GM18519 (cell line): ENCODE data around the gene INPP5J.
"Not testable (repeated sequence)": the region's sequence is repeated elsewhere in the genome, so short reads cannot be mapped to it uniquely, and the experiment has no call there.

Experiments used
- ATAC-seq: cut with Tn5 transposase; IDR thresholded peaks from one replicate; pipeline ENCODE4 v1.9.1; 2021; ENCODE audit warnings: mild to moderate bottlenecking, moderate library complexity; ENCODE audit not compliant: unreplicated experiment, low FRiP score

Gene INPP5J

GRCh38 chr22:31086703-31087330 lies 35.9 kb upstream of the INPP5J start:
- no peak for ATAC-seq

- no peak for ATAC-seq
Measured at GRCh38 chr22:31087744-31088215, 35.0 kb upstream of the INPP5J start.

- no peak for ATAC-seq
Measured at GRCh38 chr22:31088233-31088986, 34.4 kb upstream of the INPP5J start.

DNA sequence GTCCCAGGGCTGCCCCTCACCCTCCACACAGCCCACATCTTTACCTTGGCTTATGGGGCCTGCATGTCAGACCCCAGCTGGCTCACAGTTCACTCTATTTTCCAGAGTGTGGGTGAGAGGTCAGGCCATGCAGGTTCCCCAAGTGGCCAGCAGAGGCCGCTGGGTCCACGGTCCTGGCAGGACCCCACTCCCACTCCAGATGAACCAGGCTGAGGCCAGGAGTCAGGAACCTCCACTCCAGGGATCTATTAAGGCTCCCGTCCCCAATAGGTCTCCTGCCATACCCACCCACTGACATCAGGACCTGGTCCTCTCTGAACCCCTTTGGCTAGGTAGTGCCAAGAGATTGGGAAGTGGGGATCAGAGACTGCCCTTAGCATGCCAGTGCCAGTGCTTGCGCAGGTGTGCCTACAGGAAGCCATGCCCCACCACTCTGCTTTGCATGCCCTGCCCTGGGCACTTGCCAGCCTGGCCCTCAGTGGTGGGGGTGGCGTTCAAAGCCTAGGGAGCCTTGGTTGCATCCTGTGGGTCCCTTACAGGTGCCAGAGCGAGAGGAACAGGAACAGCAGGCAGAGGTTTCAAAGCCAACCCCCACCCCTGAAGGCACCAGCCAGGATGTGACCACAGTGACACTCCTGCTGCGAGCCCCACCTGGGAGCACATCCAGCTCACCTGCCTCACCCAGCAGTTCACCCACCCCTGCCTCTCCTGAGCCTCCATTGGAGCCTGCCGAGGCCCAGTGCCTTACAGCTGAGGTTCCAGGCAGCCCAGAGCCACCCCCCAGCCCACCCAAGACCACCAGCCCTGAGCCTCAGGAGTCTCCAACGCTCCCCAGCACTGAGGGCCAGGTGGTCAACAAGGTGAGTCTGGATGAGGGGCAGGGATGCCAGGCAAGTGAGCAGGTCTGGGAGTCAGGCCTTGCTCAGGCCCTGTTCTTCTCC lies 33.3 kb upstream of the INPP5J start:
- no peak for ATAC-seq

DNA sequence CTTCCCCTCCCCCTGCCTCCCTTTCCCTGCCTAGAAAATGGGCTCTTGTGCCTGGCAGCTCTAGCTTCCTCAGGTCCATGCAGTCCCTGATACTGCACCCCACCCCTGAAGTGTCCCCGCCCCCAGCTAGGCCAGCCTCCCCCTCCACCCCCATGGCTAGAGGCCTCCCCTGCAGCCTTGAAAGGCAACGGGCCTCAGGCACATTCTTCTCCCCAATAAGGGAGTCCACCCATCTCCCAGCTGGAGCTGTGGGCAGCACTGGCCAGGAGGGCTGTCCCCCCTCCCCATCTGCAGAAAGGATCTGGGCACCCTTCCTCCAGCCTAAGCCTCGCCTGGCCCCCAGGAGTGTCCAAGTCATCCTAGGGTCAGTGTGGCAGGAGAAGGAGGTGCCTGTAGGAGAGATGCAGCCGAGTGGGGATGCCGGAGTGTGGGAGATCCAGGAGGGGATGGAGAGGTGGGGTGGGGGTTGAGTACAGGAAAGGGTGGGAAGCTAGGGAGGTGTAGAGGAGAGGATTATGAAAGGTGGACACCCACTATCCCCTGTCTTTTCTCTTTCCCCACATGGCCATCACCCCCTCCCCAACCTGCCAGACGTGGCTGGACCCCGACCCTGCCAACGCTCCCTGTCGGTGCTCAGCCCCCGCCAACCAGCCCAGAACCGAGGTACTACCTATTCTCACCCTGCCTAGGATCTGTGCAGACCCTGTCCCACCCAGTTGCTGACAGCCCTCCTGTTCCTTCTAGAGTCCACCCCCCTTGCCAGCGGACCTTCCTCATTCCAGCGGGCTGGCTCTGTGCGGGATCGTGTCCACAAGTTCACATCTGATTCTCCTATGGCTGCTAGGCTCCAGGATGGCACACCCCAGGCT lies 32.3 kb upstream of the INPP5J start:
- no peak for ATAC-seq

DNA sequence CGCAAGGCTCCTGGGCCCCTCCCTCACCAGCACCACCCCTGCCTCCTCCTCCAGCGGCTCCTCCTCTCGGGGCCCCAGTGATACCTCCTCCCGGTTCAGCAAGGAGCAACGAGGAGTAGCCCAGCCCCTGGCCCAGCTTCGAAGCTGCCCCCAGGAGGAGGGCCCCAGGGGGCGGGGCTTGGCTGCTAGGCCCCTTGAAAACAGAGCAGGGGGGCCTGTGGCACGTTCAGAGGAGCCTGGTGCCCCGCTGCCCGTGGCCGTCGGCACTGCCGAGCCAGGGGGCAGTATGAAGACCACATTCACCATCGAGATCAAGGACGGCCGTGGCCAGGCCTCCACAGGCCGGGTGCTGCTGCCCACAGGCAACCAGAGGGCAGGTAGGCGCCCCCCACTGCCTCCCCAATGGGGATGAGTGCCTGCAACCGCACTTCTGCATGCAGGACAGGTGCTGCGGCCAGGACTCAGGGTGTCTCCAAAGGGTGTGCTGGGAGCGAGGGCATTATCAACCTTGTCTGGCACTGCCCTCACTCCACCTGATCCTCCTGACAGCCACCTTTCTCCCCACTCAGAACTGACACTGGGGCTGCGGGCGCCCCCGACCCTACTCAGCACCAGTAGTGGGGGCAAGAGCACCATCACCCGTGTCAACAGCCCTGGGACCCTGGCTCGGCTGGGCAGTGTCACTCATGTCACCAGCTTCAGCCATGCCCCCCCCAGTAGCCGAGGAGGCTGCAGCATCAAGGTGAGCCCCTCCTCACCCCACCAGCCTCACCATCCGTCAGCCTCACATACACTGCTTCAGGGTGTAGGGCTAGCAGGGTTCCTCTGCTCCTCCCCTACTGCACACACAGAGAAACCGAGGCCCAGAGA lies 31.4 kb upstream of the INPP5J start:
- ATAC-seq = no peak

DNA sequence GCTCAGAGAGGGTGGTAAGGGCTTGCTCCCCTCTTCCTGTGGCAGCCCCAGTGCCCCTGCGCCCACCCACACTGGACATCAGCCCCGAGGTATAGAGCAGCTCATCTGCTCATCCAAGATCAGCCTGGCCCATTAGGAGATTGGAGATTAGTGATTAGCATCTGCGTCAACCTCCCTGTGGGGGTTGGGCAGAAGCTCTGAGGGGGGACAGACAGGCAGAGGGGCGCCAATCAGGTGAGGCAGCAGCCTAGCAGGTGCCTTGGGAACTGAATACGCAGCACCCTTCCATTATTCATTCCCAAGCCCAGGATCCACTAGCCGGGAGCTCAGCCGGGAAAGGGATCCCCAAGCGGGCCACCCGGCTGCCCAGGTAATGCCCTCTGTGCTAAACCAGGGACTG lies 30.6 kb upstream of the INPP5J start:
- ATAC-seq = no peak

DNA sequence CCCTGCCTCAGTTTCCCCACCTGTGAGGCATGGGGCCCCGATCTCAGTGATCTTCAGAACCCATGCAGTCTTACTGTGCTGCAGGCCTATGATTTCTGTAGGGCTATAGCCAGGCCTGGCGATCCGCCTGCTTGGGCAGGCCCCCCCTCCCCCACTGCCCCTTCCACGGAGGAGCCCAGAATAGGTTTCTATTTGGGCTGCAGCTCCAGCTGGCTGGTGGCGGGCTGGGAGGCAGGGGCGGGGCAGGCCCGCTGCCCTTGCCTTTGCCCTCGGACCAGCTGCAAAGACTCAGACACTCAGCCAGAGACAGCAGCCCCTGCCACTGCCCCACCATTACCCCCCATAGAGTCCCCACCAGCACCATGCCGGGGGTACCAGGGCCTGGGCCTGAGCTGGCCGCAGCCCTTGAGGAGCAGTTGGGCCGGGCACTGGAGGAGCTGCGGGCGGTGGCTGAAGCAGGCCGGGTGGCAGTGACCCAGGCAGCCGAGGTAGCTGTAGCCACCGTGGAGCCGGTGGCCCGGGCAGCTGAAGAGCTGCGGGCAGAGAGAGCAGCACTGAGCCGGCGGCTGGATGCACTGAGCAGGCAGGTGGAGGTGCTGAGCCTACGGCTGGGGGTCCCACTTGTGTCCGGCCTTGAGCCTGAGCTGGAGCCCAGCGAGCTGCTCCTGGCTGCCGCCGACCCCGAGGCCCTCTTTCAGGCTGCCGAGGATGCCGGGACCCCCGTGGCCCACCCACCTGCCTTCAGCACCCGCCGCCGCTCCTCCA lies 29.5 kb upstream of the INPP5J start:
- ATAC-seq = no peak

- ATAC-seq = no peak
Measured at GRCh38 chr22:31094021-31094551, 28.7 kb upstream of the INPP5J start.

DNA sequence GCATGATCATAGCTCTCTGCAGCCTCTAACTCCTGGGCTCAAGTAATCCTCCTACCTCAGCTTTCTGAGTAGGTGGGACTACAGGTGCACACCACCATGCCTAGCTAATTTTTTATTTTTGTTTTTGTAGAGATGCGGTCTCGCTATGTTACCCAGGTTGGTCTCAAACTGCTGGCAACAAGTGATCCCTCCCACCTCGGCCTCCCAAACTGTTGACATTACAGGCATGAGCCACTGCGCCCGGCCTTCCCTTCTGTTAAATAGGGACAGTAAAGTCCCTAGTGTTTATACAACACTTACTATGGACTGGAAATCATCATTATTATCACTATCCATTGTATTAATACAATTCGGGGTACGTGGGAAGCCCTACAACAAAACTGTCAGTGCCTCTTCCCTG lies 28.0 kb upstream of the INPP5J start:
- no peak for ATAC-seq

GRCh38 chr22:31095637-31096249 lies 27.0 kb upstream of the INPP5J start:
- ATAC-seq = no peak

DNA sequence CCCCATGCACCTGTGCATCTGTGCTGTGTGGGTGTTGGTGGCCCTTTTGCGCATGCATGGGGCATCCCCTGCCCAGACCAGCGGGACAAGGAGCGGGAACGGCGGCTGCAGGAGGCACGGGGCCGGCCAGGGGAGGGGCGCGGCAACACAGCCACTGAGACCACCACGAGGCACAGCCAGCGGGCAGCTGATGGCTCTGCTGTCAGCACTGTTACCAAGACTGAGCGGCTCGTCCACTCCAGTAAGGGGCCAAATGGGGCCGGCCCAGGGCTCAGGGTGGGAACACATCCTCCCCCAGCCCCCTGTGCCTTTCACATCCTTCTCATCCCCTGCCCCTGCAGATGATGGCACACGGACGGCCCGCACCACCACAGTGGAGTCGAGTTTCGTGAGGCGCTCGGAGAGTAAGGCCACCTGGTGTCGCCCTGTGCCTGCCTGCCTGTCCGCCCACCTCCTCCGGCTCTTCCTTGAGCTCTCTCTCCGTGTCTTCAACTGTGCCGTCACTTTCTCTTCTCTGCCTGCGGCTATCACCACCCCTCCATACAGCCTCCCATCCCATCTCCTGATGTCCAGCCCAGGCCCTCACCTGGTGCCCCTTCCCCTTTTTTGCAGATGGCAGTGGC lies 26.0 kb upstream of the INPP5J start:
- no peak for ATAC-seq

DNA sequence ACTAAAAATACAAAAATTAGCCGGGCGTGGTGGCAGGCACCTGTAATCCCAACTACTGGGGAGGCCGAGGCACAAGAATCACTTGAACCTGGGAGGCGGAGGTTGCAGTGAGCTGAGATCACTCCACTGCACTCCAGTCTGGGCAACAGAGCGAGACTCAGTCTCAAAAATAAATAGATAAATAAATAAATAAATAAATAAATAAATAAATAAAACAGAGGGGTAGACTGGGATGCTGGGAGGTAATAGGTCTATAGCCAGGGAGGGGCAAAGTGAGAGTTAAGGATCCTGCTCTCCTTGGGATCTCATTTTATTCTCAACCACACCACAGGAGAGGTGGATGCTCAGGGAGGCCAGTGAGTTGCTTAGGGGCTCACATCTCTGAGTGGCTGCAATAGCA lies 25.2 kb upstream of the INPP5J start:
- not testable (repeated sequence) for ATAC-seq

DNA sequence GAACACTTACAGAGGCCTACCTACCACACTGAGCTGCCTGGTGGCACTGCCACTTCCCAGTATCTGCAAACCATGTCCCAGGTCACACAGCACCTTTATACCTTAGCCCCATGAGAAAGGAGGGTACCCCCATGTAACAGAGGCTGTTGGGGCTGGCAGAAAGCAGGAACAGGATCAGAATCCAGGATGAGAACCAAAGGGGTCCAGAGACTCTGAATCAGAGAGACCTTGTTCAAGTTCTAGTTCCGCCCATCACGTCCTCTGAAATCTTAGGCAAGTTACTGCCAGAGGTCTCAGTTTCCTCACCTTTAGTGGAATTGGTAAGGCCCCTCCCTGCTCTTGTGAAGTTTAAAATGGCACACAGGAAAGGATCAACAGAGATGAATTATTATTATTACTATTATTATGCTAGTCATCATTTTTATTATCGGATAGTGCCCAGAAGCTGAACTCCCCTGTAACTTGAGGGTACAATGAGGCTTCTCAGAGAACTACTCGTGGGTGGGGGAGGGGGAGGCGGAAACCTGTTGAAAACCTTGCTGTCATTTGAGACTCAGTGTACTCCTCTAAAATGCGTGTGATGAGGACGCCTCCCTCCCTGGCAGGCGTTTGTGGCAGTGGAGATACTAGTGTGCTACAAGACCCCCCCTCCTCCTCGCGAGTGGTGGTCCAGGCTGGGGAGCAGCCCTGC lies 24.7 kb upstream of the INPP5J start:
- no peak for ATAC-seq

DNA sequence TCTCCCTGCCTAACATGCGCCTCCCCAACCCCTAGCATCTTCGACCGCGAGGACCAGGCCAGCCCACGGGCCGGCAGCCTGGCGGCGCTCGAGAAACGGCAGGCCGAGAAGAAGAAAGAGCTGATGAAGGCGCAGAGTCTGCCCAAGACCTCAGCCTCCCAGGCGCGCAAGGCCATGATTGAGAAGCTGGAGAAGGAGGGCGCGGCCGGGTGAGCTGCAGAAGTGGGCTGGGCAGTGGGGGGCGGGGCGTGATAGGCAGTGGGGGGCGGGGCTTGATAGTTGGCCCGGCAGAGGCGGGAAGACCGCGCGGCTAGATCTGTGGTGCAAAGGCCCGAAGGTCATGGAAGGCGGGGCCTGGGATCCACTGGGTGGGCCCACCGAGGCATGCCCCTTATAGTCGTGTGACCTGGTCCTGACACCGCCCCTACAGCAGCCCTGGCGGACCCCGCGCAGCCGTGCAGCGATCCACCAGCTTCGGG lies 24.1 kb upstream of the INPP5J start:
- no peak for ATAC-seq

DNA sequence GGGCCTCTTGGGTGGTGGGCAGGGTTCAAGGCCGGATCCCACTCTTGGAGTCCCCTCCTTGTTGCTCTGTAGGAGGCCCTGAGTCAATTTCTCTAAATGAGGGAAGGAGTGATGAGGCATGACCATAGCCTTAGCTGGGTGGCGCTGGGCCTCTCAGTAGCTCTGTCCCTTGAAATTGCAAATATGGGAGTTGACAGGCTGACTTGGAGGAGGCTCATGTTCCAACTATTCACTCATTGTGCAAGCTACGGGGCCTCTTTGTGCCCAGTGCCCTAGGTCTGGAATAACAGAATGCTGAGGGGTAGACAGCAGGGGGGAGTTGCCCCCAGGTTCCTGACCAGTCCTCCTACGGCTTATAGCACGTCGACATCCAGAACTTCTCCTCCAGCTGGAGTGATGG lies 23.4 kb upstream of the INPP5J start:
- ATAC-seq = no peak
